ENCODE results near the gene GALNT17.
A peak's percentile ranks its signal among the peaks of the same experiment; 100 is the strongest.
"Not testable (repeated sequence)": the region's sequence is repeated elsewhere in the genome, so short reads cannot be mapped to it uniquely, and the experiment has no call there.

GALNT17 gene

GRCh38 chr7:71637578-71637977, 505.6 kb downstream of the GALNT17 start:
- TF ChIP-seq CTCF (IDR thresholded peaks at IDR 0.05; ENCODE audit: low read depth, low read length, missing control alignments) = no peak
- Histone ChIP-seq H3K27me3 (replicated peaks) (no peaks in the 10 kb centered on the region), H3K27ac (peak overlapping the region; percentile 58), H3K36me3 (replicated peaks) (no peaks in the 10 kb centered on the region), H3K4me3 (ENCODE audit: low read depth, low read length) (no peak overlapping the region)
- peak; percentile 86 for DNase-seq
- in situ Hi-C loops (cut with HindIII; ENCODE audit: low pct_ligation_motif_present, low sequenced_read_pairs) = no loop called here

- Histone ChIP-seq H3K36me3 (replicated peaks) (no peaks in the 10 kb centered on the region), H3K4me3 (ENCODE audit: low read depth, low read length) (no peak overlapping the region), H3K27me3 (replicated peaks) (no peaks in the 10 kb centered on the region), H3K27ac (peak overlapping the region; percentile 58)
- no peak for TF ChIP-seq CTCF (IDR thresholded peaks at IDR 0.05; ENCODE audit: low read depth, low read length, missing control alignments)
- in situ Hi-C loops (cut with HindIII; ENCODE audit: low pct_ligation_motif_present, low sequenced_read_pairs) = no loop called here
- no peak for DNase-seq
Measured at GRCh38 chr7:71638108-71638507, 506.2 kb downstream of the GALNT17 start.

GRCh38 chr7:71639382-71640085, 507.6 kb downstream of the GALNT17 start:
- no peak for DNase-seq
- in situ Hi-C loops (cut with HindIII; ENCODE audit: low pct_ligation_motif_present, low sequenced_read_pairs) = no loop called here

GRCh38 chr7:71643031-71643430, 511.1 kb downstream of the GALNT17 start:
- H3K27me3 ChIP-seq (replicated peaks); H3K4me3 ChIP-seq (ENCODE audit: low read depth, low read length); H3K27ac ChIP-seq; DNase-seq; H3K36me3 ChIP-seq (replicated peaks); in situ Hi-C loops (cut with HindIII; ENCODE audit: low pct_ligation_motif_present, low sequenced_read_pairs): not testable (repeated sequence)

More at GRCh38 chr7:71639382-71640085, 507.6 kb downstream of the GALNT17 start:
- H3K4me3 ChIP-seq (ENCODE audit: low read depth, low read length) = no peak overlapping the region
- no peaks in the 10 kb centered on the region for H3K36me3 ChIP-seq (replicated peaks)
- no peak for TF ChIP-seq CTCF (IDR thresholded peaks at IDR 0.05; ENCODE audit: low read depth, low read length, missing control alignments)
- H3K27ac ChIP-seq = no peak overlapping the region
- no peaks in the 10 kb centered on the region for H3K27me3 ChIP-seq (replicated peaks)

- TF ChIP-seq CTCF (IDR thresholded peaks at IDR 0.05; ENCODE audit: low read depth, low read length, missing control alignments) = no peak
- in situ Hi-C loops (cut with HindIII; ENCODE audit: low pct_ligation_motif_present, low sequenced_read_pairs) = no loop called here
- Histone ChIP-seq H3K27me3 (replicated peaks) (no peaks in the 10 kb centered on the region), H3K27ac (no peak overlapping the region), H3K4me3 (ENCODE audit: low read depth, low read length) (no peak overlapping the region), H3K36me3 (replicated peaks) (no peaks in the 10 kb centered on the region)
- no peak for DNase-seq
Measured at GRCh38 chr7:71645836-71646235, 513.9 kb downstream of the GALNT17 start.

GRCh38 chr7:71649812-71650211, 517.9 kb downstream of the GALNT17 start:
- H3K27ac ChIP-seq = no peak overlapping the region
- H3K36me3 ChIP-seq (replicated peaks) = no peaks in the 10 kb centered on the region
- in situ Hi-C loops (cut with HindIII; ENCODE audit: low pct_ligation_motif_present, low sequenced_read_pairs) = no loop called here
- TF ChIP-seq CTCF (IDR thresholded peaks at IDR 0.05; ENCODE audit: low read depth, low read length, missing control alignments) = no peak
- DNase-seq = no peak
- no peaks in the 10 kb centered on the region for H3K27me3 ChIP-seq (replicated peaks)
- no peak overlapping the region for H3K4me3 ChIP-seq (ENCODE audit: low read depth, low read length)
